H1 (cell line): ENCODE data around the gene RETREG3. TPM values are rescaled to one million over a fixed set of nuclear protein-coding genes. Genes with fewer than 3 reads are reported as not detected.

Experiments used
- ATF2 ChIP-seq: IDR thresholded peaks from 2 replicates; pipeline ENCODE4 v1.6.1; 2012; ENCODE audit warnings: low read length, inconsistent platforms
- CTBP2 ChIP-seq: IDR thresholded peaks from 2 replicates; pipeline ENCODE4 v1.7.0; 2011; ENCODE audit warnings: borderline replicate concordance, mild to moderate bottlenecking, moderate library complexity, mixed read lengths, low read length; ENCODE audit not compliant: insufficient read depth, insufficient read length
- CTCF ChIP-seq, 3 experiments: IDR thresholded peaks; 1 replicate in 2 of 3; 2 replicates in 1 of 3; pipeline versions ENCODE4 v1.5.1 to v1.6.1; 2011; ENCODE audit warnings: low read length in 3 of 3, mild to moderate bottlenecking in 3 of 3, inconsistent platforms in 2 of 3, low read depth in 1 of 3, moderate library complexity in 1 of 3; ENCODE audit not compliant: insufficient read depth in 1 of 3; ENCODE audit errors: control extremely low read depth in 1 of 3
- GTF2F1 ChIP-seq: IDR thresholded peaks from 2 replicates; pipeline ENCODE4 v1.6.1; 2012; ENCODE audit warnings: low read depth, low read length, improper control_type of control experiment, borderline replicate concordance
- POLR2AphosphoS5 ChIP-seq: IDR thresholded peaks from 2 replicates; pipeline ENCODE4 v1.6.1; 2011; ENCODE audit warnings: low read depth, low read length
- SP2 ChIP-seq: IDR thresholded peaks from 2 replicates; pipeline ENCODE4 v1.6.1; 2012; ENCODE audit warnings: mild to moderate bottlenecking, low read length, inconsistent platforms
- TBP ChIP-seq: IDR thresholded peaks from 2 replicates; pipeline ENCODE4 v1.6.1; 2011; ENCODE audit warnings: low read depth, low read length, improper control_type of control experiment
- polyA plus RNA-seq, 7 experiments: library from polyadenylated mRNA; depleted of rRNA in 3 of 7; stranded (reverse) in 5 of 7; unstranded in 2 of 7; fragments of >200 nt in 5 of 7; fragments of 200-250 nt in 2 of 7; gene quantifications; 1 replicate in 5 of 7; 2 replicates in 1 of 7; 4 replicates in 1 of 7; pipeline versions ENCODE4 v1.2.1 to v1.2.3, GENCODE V29; 2011 to 2013; ENCODE audit warnings: missing spikeins in 2 of 7, mixed read lengths in 2 of 7
- total RNA-seq: library from RNA; stranded (reverse); fragmentation: NEBNext Ultra II Directional; extraction: Animal tissue kit (Norgen Biotek cat#: 25700); gene quantifications from 2 replicates; pipeline ENCODE4 v1.2.1, GENCODE V29; 2021

The RETREG3 gene
- total and polyA plus RNA-seq, 2 of the 8 experiments (the other 6 are each of a cell fraction or from before 2014, with no cell fraction given): 23.7 to 42.6 TPM

- TF ChIP-seq CTCF (IDR thresholded peaks at IDR 0.05; ENCODE audit: control extremely low read depth in 1 of 3, insufficient read depth in 1 of 3, low read depth in 1 of 3, low read length in 3 of 3) (peak; percentile 54 to 83 (median 79)), TBP (no peak), CTBP2 (no peak), SP2 (no peak), ATF2 (no peak), GTF2F1 (no peak), POLR2AphosphoS5 (no peak)
Measured at GRCh38 chr17:42618442-42619150, 9.4 kb upstream of the RETREG3 start (continued).
